Sigmoid colon (tissue), 7 donors: ENCODE results near the gene PCGF3. TPM values are rescaled to one million over a fixed set of nuclear protein-coding genes. Genes with fewer than 3 reads are reported as not detected.
"Not testable (repeated sequence)": the region's sequence is repeated elsewhere in the genome, so short reads cannot be mapped to it uniquely, and the experiment has no call there.

ENCODE experiments used
- DNase-seq: peaks from one replicate; pipeline ENCODE4 v3.0.0-alpha.2; 2019
- H3K27ac ChIP-seq, 4 donors: fragments of 200-600 bp; sonication (generic); one replicate each; pipeline ENCODE4 v1.5.1; 2016 to 2019; ENCODE audit warnings: mild to moderate bottlenecking in 1 of 4
- H3K27me3 ChIP-seq, 3 donors: fragments of 200-600 bp; sonication (generic); one replicate each; pipeline ENCODE4 v1.5.1; 2019; ENCODE audit warnings: mild to moderate bottlenecking in 1 of 3
- H3K36me3 ChIP-seq, 4 donors: fragments of 200-600 bp; sonication (generic); one replicate each; pipeline ENCODE4 v1.5.1; 2016 to 2019
- H3K4me1 ChIP-seq, 4 donors: fragments of 200-600 bp; sonication (generic); one replicate each; pipeline ENCODE4 v1.5.1; 2017 to 2019
- H3K4me3 ChIP-seq, 4 donors: fragments of 200-600 bp; sonication (generic); one replicate each; pipeline ENCODE4 v1.5.1; 2017 to 2019; ENCODE audit warnings: mild to moderate bottlenecking in 2 of 4, moderate library complexity in 1 of 4
- H3K9me3 ChIP-seq, 4 donors: fragments of 200-600 bp in 3 of 4; sonication (generic) in 3 of 4; one replicate each; pipeline versions ENCODE4 v1.5.1 to v1.6.1; 2013 to 2019
- CTCF ChIP-seq, 4 experiments: fragments of 450-650 bp in 3 of 4; fragments of 200-600 bp in 1 of 4; IDR thresholded peaks; one replicate each; pipeline ENCODE4 v1.5.1; 2016 to 2019; ENCODE audit warnings: antibody characterized with exemption in 4 of 4, mild to moderate bottlenecking in 3 of 4, moderate library complexity in 2 of 4
- EP300 ChIP-seq, 4 donors: sonication (generic); formaldehyde crosslinking; IDR thresholded peaks; one replicate each; pipeline ENCODE4 v1.6.1; 2017; ENCODE audit warnings: antibody characterized with exemption in 4 of 4
- POLR2A ChIP-seq, 2 donors: fragments of 450-650 bp; IDR thresholded peaks; one replicate each; pipeline ENCODE4 v1.6.1; 2016; ENCODE audit warnings: antibody characterized with exemption in 2 of 2, mild to moderate bottlenecking in 2 of 2, moderate library complexity in 2 of 2
- POLR2AphosphoS5 ChIP-seq, 4 donors: sonication (generic); formaldehyde crosslinking; IDR thresholded peaks; one replicate each; pipeline ENCODE4 v1.6.1; 2017; ENCODE audit warnings: antibody characterized with exemption in 4 of 4
- WGBS, 2 donors: extraction: QIAGEN DNeasy Blood & Tissue Kit; methylation state at CpG; one replicate each; pipeline ENCODE4 v1.1.7; 2013; 5-methylcytosine and 5-hydroxymethylcytosine counted together
- intact Hi-C: fragments of 100-400 bp; cut with DNase I; formaldehyde crosslinking; loops from one replicate; pipeline ENCODE4 v1.15.1; 2023
- polyA plus RNA-seq, 3 donors: library from polyadenylated mRNA; stranded (reverse); fragments of 200-250 nt; gene quantifications; one replicate each; pipeline ENCODE4 v1.2.3, GENCODE V29; 2013
- total RNA-seq, 4 donors: library from RNA; depleted of rRNA; stranded (reverse); fragments of >200 nt; gene quantifications; one replicate each; pipeline ENCODE4 v1.1.0, GENCODE V29; 2016
- donor health status: healthy with polysubstance abuse.
- donor health status: Bipolar disorder and iron deficiency.
- donor health status: healthy.

PCGF3 gene
- total and polyA plus RNA-seq, 7 donors, result 15.6 to 60.1 (median 29.8) TPM

- Histone ChIP-seq H3K27ac (no peak overlapping the region), H3K9me3 (no peaks in the 10 kb centered on the region), H3K4me3 (no peak overlapping the region), H3K4me1 (peaks cover 0 to 79% (median 54%) of the 10 kb centered on the region in 4 donors), H3K27me3 (no peaks in the 10 kb centered on the region), H3K36me3 (peaks cover 8 to 61% (median 10%) of the 10 kb centered on the region in 4 donors)
- TF ChIP-seq EP300 (IDR thresholded peaks at IDR 0.05) (no peak), POLR2AphosphoS5 (IDR thresholded peaks at IDR 0.05) (no peak)
- no peak for DNase-seq
- intact Hi-C loops, result no loop called here
- WGBS, 2 donors, result 95 to 98% methylated on average over 9 of the region's 9 CpGs
Measured at GRCh38 chr4:776743-777441, 71.3 kb downstream of the PCGF3 start.

- intact Hi-C loops, result no loop called here
- no peaks in the 10 kb centered on the region for H3K27me3 ChIP-seq
- no peak overlapping the region for H3K27ac ChIP-seq
- H3K4me3 ChIP-seq, result no peak overlapping the region
- 86 to 94% methylated on average over 6 of the region's 6 CpGs for WGBS, 2 donors
- no peaks in the 10 kb centered on the region for H3K9me3 ChIP-seq
- DNase-seq, result no peak
- H3K36me3 ChIP-seq, result peaks cover 8 to 59% (median 10%) of the 10 kb centered on the region in 4 donors
- TF ChIP-seq EP300 (IDR thresholded peaks at IDR 0.05) (no peak), POLR2AphosphoS5 (IDR thresholded peaks at IDR 0.05) (no peak), CTCF (IDR thresholded peaks at IDR 0.05) (no peak), POLR2A (IDR thresholded peaks at IDR 0.05) (no peak)
- H3K4me1 ChIP-seq, result peaks cover 0 to 81% (median 56%) of the 10 kb centered on the region in 4 donors
Measured at GRCh38 chr4:777520-778262, 72.1 kb downstream of the PCGF3 start.

- no peak for TF ChIP-seq POLR2A (IDR thresholded peaks at IDR 0.05)
- TF ChIP-seq POLR2AphosphoS5 (IDR thresholded peaks at IDR 0.05), result no peak
- TF ChIP-seq CTCF (IDR thresholded peaks at IDR 0.05), result no peak
- TF ChIP-seq EP300 (IDR thresholded peaks at IDR 0.05), result no peak
- H3K27me3 ChIP-seq, result peaks cover 0 to 4% (median 2%) of the 10 kb centered on the region in 3 donors
- intact Hi-C loops, result no loop called here
- no peaks in the 10 kb centered on the region for H3K9me3 ChIP-seq
- DNase-seq, result no peak
- no peak overlapping the region for H3K4me3 ChIP-seq
- peaks cover 8 to 48% (median 10%) of the 10 kb centered on the region in 4 donors for H3K36me3 ChIP-seq
- 95 to 97% methylated on average over 2 of the region's 2 CpGs for WGBS, 2 donors
- H3K4me1 ChIP-seq, result peaks cover 0 to 71% (median 47%) of the 10 kb centered on the region in 4 donors
- H3K27ac ChIP-seq, result no peak overlapping the region
Measured at GRCh38 chr4:779555-779954, 73.9 kb downstream of the PCGF3 start.

GRCh38 chr4:780255-780654 is 74.6 kb downstream of the PCGF3 start:
- Histone ChIP-seq H3K36me3 (peaks cover 8 to 41% (median 10%) of the 10 kb centered on the region in 4 donors), H3K4me1 (peaks cover 0 to 68% (median 42%) of the 10 kb centered on the region in 4 donors), H3K27me3 (peaks cover 5 to 11% (median 9%) of the 10 kb centered on the region in 3 donors), H3K27ac (peak overlapping the region in 3 of 4 donors; percentile 89 to 96 (median 95)), H3K4me3 (peak overlapping the region; percentile 74 to 98 (median 92))
- intact Hi-C loops, result loop anchor here (5.0 kb wide), 1 partner anchor 108 kb away; the partner anchor contains the start of genes ATP5ME and MYL5
- 65 to 77% methylated on average over 10 of the region's 10 CpGs for WGBS, 2 donors
- H3K9me3 ChIP-seq, DNase-seq: not testable (repeated sequence)

GRCh38 chr4:780716-781492 is 75.3 kb downstream of the PCGF3 start:
- intact Hi-C loops, result loop anchor here (5.0 kb wide), 1 partner anchor 109 kb away; the partner anchor contains the start of genes ATP5ME and MYL5
- peaks cover 0 to 68% (median 45%) of the 10 kb centered on the region in 4 donors for H3K4me1 ChIP-seq

More at GRCh38 chr4:780716-781492, 75.3 kb downstream of the PCGF3 start:
- Histone ChIP-seq H3K4me3 (peak overlapping the region; percentile 74 to 98 (median 92)), H3K27me3 (peaks cover 11 to 18% (median 15%) of the 10 kb centered on the region in 3 donors), H3K36me3 (peaks cover 3 to 35% (median 7%) of the 10 kb centered on the region in 4 donors), H3K9me3 (no peaks in the 10 kb centered on the region), H3K27ac (peak overlapping the region; percentile 89 to 96 (median 94))
- WGBS, 2 donors, result 4% methylated on average over 38 of the region's 38 CpGs
- DNase-seq, result no peak
- TF ChIP-seq POLR2A (IDR thresholded peaks at IDR 0.05) (no peak), EP300 (IDR thresholded peaks at IDR 0.05) (no peak), CTCF (IDR thresholded peaks at IDR 0.05) (no peak), POLR2AphosphoS5 (IDR thresholded peaks at IDR 0.05) (no peak)
